ENCODE results near the gene MAGEB17.
"Not testable (repeated sequence)": the region's sequence is repeated elsewhere in the genome, so short reads cannot be mapped to it uniquely, and the experiment has no call there.

The MAGEB17 gene

GRCh38 chrX:16161173-16161572 lies 6.1 kb upstream of the MAGEB17 start:
- H3K4me1 ChIP-seq (ENCODE audit: control insufficient read depth in 1 of 2, insufficient read depth in 2 of 2, low read length in 2 of 2); H3K27me3 ChIP-seq (ENCODE audit: low read depth, low read length); H3K27ac ChIP-seq (ENCODE audit: low read length); H3K36me3 ChIP-seq (ENCODE audit: control insufficient read depth in 1 of 2, insufficient read depth in 2 of 2, low read length in 2 of 2); H3K4me3 ChIP-seq (ENCODE audit: low read depth in 1 of 2, low read length in 2 of 2); H3K9me3 ChIP-seq (ENCODE audit: control insufficient read depth in 1 of 2, low read length in 2 of 2): not testable (repeated sequence)

- Histone ChIP-seq H3K4me3 (ENCODE audit: low read depth in 1 of 2, low read length in 2 of 2) (no peak overlapping the region), H3K4me1 (ENCODE audit: control insufficient read depth in 1 of 2, insufficient read depth in 2 of 2, low read length in 2 of 2) (no peaks in the 10 kb centered on the region), H3K27ac (ENCODE audit: low read length) (no peak overlapping the region), H3K27me3 (ENCODE audit: low read depth, low read length) (no peaks in the 10 kb centered on the region), H3K36me3 (ENCODE audit: control insufficient read depth in 1 of 2, insufficient read depth in 2 of 2, low read length in 2 of 2) (no peaks in the 10 kb centered on the region), H3K9me3 (ENCODE audit: control insufficient read depth in 1 of 2, low read length in 2 of 2) (no peaks in the 10 kb centered on the region)
These were observed 4.9 kb upstream of the MAGEB17 start for GRCh38 chrX:16162391-16162790.

GRCh38 chrX:16164748-16165147 lies 2.5 kb upstream of the MAGEB17 start:
- H3K27me3 ChIP-seq (ENCODE audit: low read depth, low read length): no peaks in the 10 kb centered on the region
- H3K4me3 ChIP-seq (ENCODE audit: low read depth in 1 of 2, low read length in 2 of 2): no peak overlapping the region
- no peak overlapping the region for H3K27ac ChIP-seq (ENCODE audit: low read length)
- H3K9me3 ChIP-seq (ENCODE audit: control insufficient read depth in 1 of 2, low read length in 2 of 2): no peaks in the 10 kb centered on the region
- no peaks in the 10 kb centered on the region for H3K36me3 ChIP-seq (ENCODE audit: control insufficient read depth in 1 of 2, insufficient read depth in 2 of 2, low read length in 2 of 2)
- no peaks in the 10 kb centered on the region for H3K4me1 ChIP-seq (ENCODE audit: control insufficient read depth in 1 of 2, insufficient read depth in 2 of 2, low read length in 2 of 2)

GRCh38 chrX:16171039-16171438 lies 3.8 kb downstream of the MAGEB17 start:
- H3K9me3 ChIP-seq (ENCODE audit: control insufficient read depth in 1 of 2, low read length in 2 of 2): no peaks in the 10 kb centered on the region
- H3K4me1 ChIP-seq (ENCODE audit: control insufficient read depth in 1 of 2, insufficient read depth in 2 of 2, low read length in 2 of 2): no peaks in the 10 kb centered on the region
- no peak overlapping the region for H3K4me3 ChIP-seq (ENCODE audit: low read depth in 1 of 2, low read length in 2 of 2)
- H3K27ac ChIP-seq (ENCODE audit: low read length): no peak overlapping the region
- H3K27me3 ChIP-seq (ENCODE audit: low read depth, low read length): no peaks in the 10 kb centered on the region
- H3K36me3 ChIP-seq (ENCODE audit: control insufficient read depth in 1 of 2, insufficient read depth in 2 of 2, low read length in 2 of 2): no peaks in the 10 kb centered on the region

GRCh38 chrX:16171944-16172343 lies 4.7 kb downstream of the MAGEB17 start:
- no peaks in the 10 kb centered on the region for H3K4me1 ChIP-seq (ENCODE audit: control insufficient read depth in 1 of 2, insufficient read depth in 2 of 2, low read length in 2 of 2)
- H3K27ac ChIP-seq (ENCODE audit: low read length): no peak overlapping the region
- no peaks in the 10 kb centered on the region for H3K9me3 ChIP-seq (ENCODE audit: control insufficient read depth in 1 of 2, low read length in 2 of 2)
- H3K36me3 ChIP-seq (ENCODE audit: control insufficient read depth in 1 of 2, insufficient read depth in 2 of 2, low read length in 2 of 2): no peaks in the 10 kb centered on the region
- no peak overlapping the region for H3K4me3 ChIP-seq (ENCODE audit: low read depth in 1 of 2, low read length in 2 of 2)
- no peaks in the 10 kb centered on the region for H3K27me3 ChIP-seq (ENCODE audit: low read depth, low read length)

GRCh38 chrX:16172391-16172790 lies 5.1 kb downstream of the MAGEB17 start:
- Histone ChIP-seq H3K4me1 (ENCODE audit: control insufficient read depth in 1 of 2, insufficient read depth in 2 of 2, low read length in 2 of 2) (no peaks in the 10 kb centered on the region), H3K27me3 (ENCODE audit: low read depth, low read length) (no peaks in the 10 kb centered on the region), H3K4me3 (ENCODE audit: low read depth in 1 of 2, low read length in 2 of 2) (no peak overlapping the region), H3K9me3 (ENCODE audit: control insufficient read depth in 1 of 2, low read length in 2 of 2) (no peaks in the 10 kb centered on the region), H3K27ac (ENCODE audit: low read length) (no peak overlapping the region), H3K36me3 (ENCODE audit: control insufficient read depth in 1 of 2, insufficient read depth in 2 of 2, low read length in 2 of 2) (no peaks in the 10 kb centered on the region)

- no peaks in the 10 kb centered on the region for H3K27me3 ChIP-seq (ENCODE audit: low read depth, low read length)
- no peak overlapping the region for H3K27ac ChIP-seq (ENCODE audit: low read length)
- no peaks in the 10 kb centered on the region for H3K9me3 ChIP-seq (ENCODE audit: control insufficient read depth in 1 of 2, low read length in 2 of 2)
- H3K36me3 ChIP-seq (ENCODE audit: control insufficient read depth in 1 of 2, insufficient read depth in 2 of 2, low read length in 2 of 2): no peaks in the 10 kb centered on the region
- no peak overlapping the region for H3K4me3 ChIP-seq (ENCODE audit: low read depth in 1 of 2, low read length in 2 of 2)
- no peaks in the 10 kb centered on the region for H3K4me1 ChIP-seq (ENCODE audit: control insufficient read depth in 1 of 2, insufficient read depth in 2 of 2, low read length in 2 of 2)
These were observed 8.2 kb downstream of the MAGEB17 start for GRCh38 chrX:16175329-16176061.

GRCh38 chrX:16177260-16177659 lies 10.0 kb downstream of the MAGEB17 start:
- Histone ChIP-seq H3K36me3 (ENCODE audit: control insufficient read depth in 1 of 2, insufficient read depth in 2 of 2, low read length in 2 of 2) (no peaks in the 10 kb centered on the region), H3K27ac (ENCODE audit: low read length) (no peak overlapping the region), H3K9me3 (ENCODE audit: control insufficient read depth in 1 of 2, low read length in 2 of 2) (no peaks in the 10 kb centered on the region), H3K27me3 (ENCODE audit: low read depth, low read length) (no peaks in the 10 kb centered on the region), H3K4me3 (ENCODE audit: low read depth in 1 of 2, low read length in 2 of 2) (no peak overlapping the region), H3K4me1 (ENCODE audit: control insufficient read depth in 1 of 2, insufficient read depth in 2 of 2, low read length in 2 of 2) (no peaks in the 10 kb centered on the region)

GRCh38 chrX:16183843-16184242 lies 16.6 kb downstream of the MAGEB17 start:
- H3K4me1 ChIP-seq (ENCODE audit: control insufficient read depth in 1 of 2, insufficient read depth in 2 of 2, low read length in 2 of 2); H3K9me3 ChIP-seq (ENCODE audit: control insufficient read depth in 1 of 2, low read length in 2 of 2); H3K36me3 ChIP-seq (ENCODE audit: control insufficient read depth in 1 of 2, insufficient read depth in 2 of 2, low read length in 2 of 2); H3K4me3 ChIP-seq (ENCODE audit: low read depth in 1 of 2, low read length in 2 of 2); H3K27ac ChIP-seq (ENCODE audit: low read length); H3K27me3 ChIP-seq (ENCODE audit: low read depth, low read length): not testable (repeated sequence)

- H3K4me3 ChIP-seq (ENCODE audit: low read depth in 1 of 2, low read length in 2 of 2): no peak overlapping the region
- no peaks in the 10 kb centered on the region for H3K9me3 ChIP-seq (ENCODE audit: control insufficient read depth in 1 of 2, low read length in 2 of 2)
- no peak overlapping the region for H3K27ac ChIP-seq (ENCODE audit: low read length)
- H3K27me3 ChIP-seq (ENCODE audit: low read depth, low read length): no peaks in the 10 kb centered on the region
- no peaks in the 10 kb centered on the region for H3K36me3 ChIP-seq (ENCODE audit: control insufficient read depth in 1 of 2, insufficient read depth in 2 of 2, low read length in 2 of 2)
- no peaks in the 10 kb centered on the region for H3K4me1 ChIP-seq (ENCODE audit: control insufficient read depth in 1 of 2, insufficient read depth in 2 of 2, low read length in 2 of 2)
These were observed 18.4 kb downstream of the MAGEB17 start for GRCh38 chrX:16185725-16186136.

GRCh38 chrX:16186380-16187007 lies 19.2 kb downstream of the MAGEB17 start:
- Histone ChIP-seq H3K27me3 (ENCODE audit: low read depth, low read length) (no peaks in the 10 kb centered on the region), H3K4me1 (ENCODE audit: control insufficient read depth in 1 of 2, insufficient read depth in 2 of 2, low read length in 2 of 2) (no peaks in the 10 kb centered on the region), H3K36me3 (ENCODE audit: control insufficient read depth in 1 of 2, insufficient read depth in 2 of 2, low read length in 2 of 2) (no peaks in the 10 kb centered on the region), H3K27ac (ENCODE audit: low read length) (no peak overlapping the region), H3K4me3 (ENCODE audit: low read depth in 1 of 2, low read length in 2 of 2) (no peak overlapping the region), H3K9me3 (ENCODE audit: control insufficient read depth in 1 of 2, low read length in 2 of 2) (no peaks in the 10 kb centered on the region)
